ENCODE data around the gene MACC1.

GRCh38 chr7:20214132-20214531 lies 3.1 kb downstream of the MACC1 start:
- TF ChIP-seq ELF1 (IDR thresholded peaks at IDR 0.05) (no peak), TCF12 (IDR thresholded peaks at IDR 0.05) (no peak)
- TF ChIP-seq, protein P1, sequence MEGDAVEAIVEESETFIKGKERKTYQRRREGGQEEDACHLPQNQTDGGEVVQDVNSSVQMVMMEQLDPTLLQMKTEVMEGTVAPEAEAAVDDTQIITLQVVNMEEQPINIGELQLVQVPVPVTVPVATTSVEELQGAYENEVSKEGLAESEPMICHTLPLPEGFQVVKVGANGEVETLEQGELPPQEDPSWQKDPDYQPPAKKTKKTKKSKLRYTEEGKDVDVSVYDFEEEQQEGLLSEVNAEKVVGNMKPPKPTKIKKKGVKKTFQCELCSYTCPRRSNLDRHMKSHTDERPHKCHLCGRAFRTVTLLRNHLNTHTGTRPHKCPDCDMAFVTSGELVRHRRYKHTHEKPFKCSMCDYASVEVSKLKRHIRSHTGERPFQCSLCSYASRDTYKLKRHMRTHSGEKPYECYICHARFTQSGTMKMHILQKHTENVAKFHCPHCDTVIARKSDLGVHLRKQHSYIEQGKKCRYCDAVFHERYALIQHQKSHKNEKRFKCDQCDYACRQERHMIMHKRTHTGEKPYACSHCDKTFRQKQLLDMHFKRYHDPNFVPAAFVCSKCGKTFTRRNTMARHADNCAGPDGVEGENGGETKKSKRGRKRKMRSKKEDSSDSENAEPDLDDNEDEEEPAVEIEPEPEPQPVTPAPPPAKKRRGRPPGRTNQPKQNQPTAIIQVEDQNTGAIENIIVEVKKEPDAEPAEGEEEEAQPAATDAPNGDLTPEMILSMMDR (IDR thresholded peaks at IDR 0.05) = no peak
